ENCODE data around the gene IRS1.

IRS1 gene

GRCh38 chr2:226794751-226795171 lies 4.9 kb downstream of the IRS1 start:
- H3K4me3 ChIP-seq (ENCODE audit: low read depth, low read length): no peak overlapping the region
- TF ChIP-seq CTCF (IDR thresholded peaks at IDR 0.05; ENCODE audit: insufficient read depth, low read depth, low read length, missing control alignments): no peak
- DNase-seq (ENCODE audit: low read depth): no peak

GRCh38 chr2:226794196-226794661 lies 5.4 kb downstream of the IRS1 start:
- DNase-seq (ENCODE audit: low read depth): no peak
- no peak for TF ChIP-seq CTCF (IDR thresholded peaks at IDR 0.05; ENCODE audit: insufficient read depth, low read depth, low read length, missing control alignments)

GRCh38 chr2:226793646-226794045 lies 6.0 kb downstream of the IRS1 start:
- no peak for DNase-seq (ENCODE audit: low read depth)
- H3K4me3 ChIP-seq (ENCODE audit: low read depth, low read length): no peak overlapping the region
- no peak for TF ChIP-seq CTCF (IDR thresholded peaks at IDR 0.05; ENCODE audit: insufficient read depth, low read depth, low read length, missing control alignments)

More at GRCh38 chr2:226794196-226794661, 5.4 kb downstream of the IRS1 start:
- no peak overlapping the region for H3K4me3 ChIP-seq (ENCODE audit: low read depth, low read length)

GRCh38 chr2:226792155-226792881 lies 7.3 kb downstream of the IRS1 start:
- H3K4me3 ChIP-seq (ENCODE audit: low read depth, low read length): peak overlapping the region; percentile 89
- TF ChIP-seq CTCF (IDR thresholded peaks at IDR 0.05; ENCODE audit: insufficient read depth, low read depth, low read length, missing control alignments): no peak
- no peak for DNase-seq (ENCODE audit: low read depth)

GRCh38 chr2:226791487-226792081 lies 8.0 kb downstream of the IRS1 start:
- DNase-seq (ENCODE audit: low read depth): peak; percentile 93

GRCh38 chr2:226791056-226791486 lies 8.5 kb downstream of the IRS1 start:
- DNase-seq (ENCODE audit: low read depth): peak; percentile 82
- no peak for TF ChIP-seq CTCF (IDR thresholded peaks at IDR 0.05; ENCODE audit: insufficient read depth, low read depth, low read length, missing control alignments)
- H3K4me3 ChIP-seq (ENCODE audit: low read depth, low read length): peak overlapping the region; percentile 59

More at GRCh38 chr2:226791487-226792081, 8.0 kb downstream of the IRS1 start:
- peak; percentile 46 for TF ChIP-seq CTCF (IDR thresholded peaks at IDR 0.05; ENCODE audit: insufficient read depth, low read depth, low read length, missing control alignments)
- peak overlapping the region; percentile 89 for H3K4me3 ChIP-seq (ENCODE audit: low read depth, low read length)
